COLO668 (cell line): ENCODE measurements around the gene CDH4.

Experiments used
- DNase-seq: peaks from one replicate; lab custom pipeline; 2025; ENCODE audit not compliant: unreplicated experiment; lab: John Stamatoyannopoulos, UW

CDH4 gene

GRCh38 chr20:61767761-61768494 lies 515.9 kb downstream of the CDH4 start:
- DNase-seq, result no peak

GRCh38 chr20:61768571-61769285 lies 516.7 kb downstream of the CDH4 start:
- DNase-seq, result no peak

- no peak for DNase-seq
Measured at GRCh38 chr20:61769286-61769832, 517.3 kb downstream of the CDH4 start.

- DNase-seq, result no peak
Measured at GRCh38 chr20:61770113-61770585, 518.1 kb downstream of the CDH4 start.

GRCh38 chr20:61771805-61772350 lies 519.8 kb downstream of the CDH4 start:
- DNase-seq, result no peak

- no peak for DNase-seq
Measured at GRCh38 chr20:61772828-61773631, 521.0 kb downstream of the CDH4 start.

- DNase-seq, result no peak
Measured at GRCh38 chr20:61773926-61774587, 522.0 kb downstream of the CDH4 start.

GRCh38 chr20:61775423-61775822 lies 523.4 kb downstream of the CDH4 start:
- no peak for DNase-seq

GRCh38 chr20:61776491-61777075 lies 524.5 kb downstream of the CDH4 start:
- no peak for DNase-seq

GRCh38 chr20:61777773-61778494 lies 525.9 kb downstream of the CDH4 start:
- no peak for DNase-seq

- no peak for DNase-seq
Measured at GRCh38 chr20:61778495-61778863, 526.4 kb downstream of the CDH4 start.

GRCh38 chr20:61779176-61779965 lies 527.3 kb downstream of the CDH4 start:
- DNase-seq, result no peak

- no peak for DNase-seq
Measured at GRCh38 chr20:61780066-61780465, 528.0 kb downstream of the CDH4 start.

- DNase-seq, result no peak
Measured at GRCh38 chr20:61784801-61785566, 532.9 kb downstream of the CDH4 start.

GRCh38 chr20:61785567-61785816 lies 533.4 kb downstream of the CDH4 start:
- DNase-seq, result no peak

- DNase-seq, result no peak
Measured at GRCh38 chr20:61786230-61786629, 534.2 kb downstream of the CDH4 start.

GRCh38 chr20:61788343-61788742 lies 536.3 kb downstream of the CDH4 start:
- no peak for DNase-seq

GRCh38 chr20:61789329-61789728 lies 537.3 kb downstream of the CDH4 start:
- DNase-seq, result no peak
